ENCODE measurements around the gene RANGAP1. TPM values are rescaled to one million over a fixed set of nuclear protein-coding genes. Genes with fewer than 3 reads are reported as not detected.
A peak's percentile ranks its signal among the peaks of the same experiment; 100 is the strongest.

Gene RANGAP1
- total and polyA plus RNA-seq, 2 of the 13 experiments (the other 11 are each of a cell fraction or from before 2014, with no cell fraction given), result 51.8 to 83.9 TPM

DNA sequence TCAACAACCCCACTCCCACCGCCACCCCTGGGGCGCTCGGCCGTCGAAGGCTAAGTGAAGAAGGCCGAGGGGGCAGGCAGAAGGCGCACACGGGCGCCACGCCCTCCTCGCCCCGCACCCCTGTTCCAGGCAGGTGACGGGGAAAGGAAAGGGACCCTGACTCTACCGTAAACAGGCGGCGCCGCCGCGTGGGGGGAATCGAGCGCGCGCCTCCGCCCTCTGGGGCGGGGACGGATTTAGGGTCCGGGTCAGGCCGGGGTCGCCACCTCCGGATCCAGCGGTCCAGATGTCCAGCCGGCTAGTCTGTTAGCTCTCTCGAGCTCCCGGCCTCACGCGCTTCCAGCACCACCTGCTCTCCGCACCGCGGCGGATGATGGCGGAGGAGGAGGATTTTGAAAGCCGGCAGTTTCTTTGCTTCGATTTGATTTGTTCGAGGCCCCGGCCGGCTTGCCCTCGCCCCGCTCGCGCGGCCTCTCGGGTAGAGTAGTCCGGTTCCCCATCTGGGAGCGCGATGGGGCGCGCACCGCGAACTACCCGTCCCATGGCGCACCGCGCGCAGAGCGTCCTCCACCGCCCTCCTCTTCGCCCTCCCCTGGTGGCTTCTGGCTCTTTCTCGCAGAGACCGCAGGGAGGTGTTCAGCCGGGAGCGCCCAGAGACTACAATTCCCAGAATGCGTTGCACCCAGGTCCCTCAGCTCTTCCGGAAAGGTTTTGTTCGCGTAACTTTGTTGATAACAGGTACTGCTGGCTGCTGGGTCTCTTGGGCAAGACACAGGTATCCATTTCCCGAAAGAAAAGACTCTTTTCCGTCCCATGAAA lies at the start of gene RANGAP1 (continued):
- no peak for TF ChIP-seq TAF15 (IDR thresholded peaks at IDR 0.05; ENCODE audit: low read depth, low read length, poor library complexity, severe bottlenecking)
- TF ChIP-seq, protein P1, sequence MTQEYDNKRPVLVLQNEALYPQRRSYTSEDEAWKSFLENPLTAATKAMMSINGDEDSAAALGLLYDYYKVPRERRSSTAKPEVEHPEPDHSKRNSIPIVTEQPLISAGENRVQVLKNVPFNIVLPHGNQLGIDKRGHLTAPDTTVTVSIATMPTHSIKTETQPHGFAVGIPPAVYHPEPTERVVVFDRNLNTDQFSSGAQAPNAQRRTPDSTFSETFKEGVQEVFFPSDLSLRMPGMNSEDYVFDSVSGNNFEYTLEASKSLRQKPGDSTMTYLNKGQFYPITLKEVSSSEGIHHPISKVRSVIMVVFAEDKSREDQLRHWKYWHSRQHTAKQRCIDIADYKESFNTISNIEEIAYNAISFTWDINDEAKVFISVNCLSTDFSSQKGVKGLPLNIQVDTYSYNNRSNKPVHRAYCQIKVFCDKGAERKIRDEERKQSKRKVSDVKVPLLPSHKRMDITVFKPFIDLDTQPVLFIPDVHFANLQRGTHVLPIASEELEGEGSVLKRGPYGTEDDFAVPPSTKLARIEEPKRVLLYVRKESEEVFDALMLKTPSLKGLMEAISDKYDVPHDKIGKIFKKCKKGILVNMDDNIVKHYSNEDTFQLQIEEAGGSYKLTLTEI (CRISPR knock-in tag; conservative IDR thresholded peaks at IDR 0.05), result no peak
- no peak for TF ChIP-seq ZNF569 (CRISPR knock-in tag; IDR thresholded peaks at IDR 0.05; ENCODE audit: borderline replicate concordance)
- no peak; the same call in 1 of the 2 replicates for TF ChIP-seq KAT7 (CRISPR knock-in tag; IDR thresholded peaks at IDR 0.05; ENCODE audit: borderline replicate concordance)
- TF ChIP-seq ZNF12 (CRISPR knock-in tag; IDR thresholded peaks at IDR 0.05), result no peak
- TF ChIP-seq TCF7L2 (IDR thresholded peaks at IDR 0.05; ENCODE audit: low read depth, low read length), result no peak
- no peak for TF ChIP-seq ARID2 (CRISPR knock-in tag; IDR thresholded peaks at IDR 0.05; ENCODE audit: borderline replicate concordance)
- TF ChIP-seq, protein P2, sequence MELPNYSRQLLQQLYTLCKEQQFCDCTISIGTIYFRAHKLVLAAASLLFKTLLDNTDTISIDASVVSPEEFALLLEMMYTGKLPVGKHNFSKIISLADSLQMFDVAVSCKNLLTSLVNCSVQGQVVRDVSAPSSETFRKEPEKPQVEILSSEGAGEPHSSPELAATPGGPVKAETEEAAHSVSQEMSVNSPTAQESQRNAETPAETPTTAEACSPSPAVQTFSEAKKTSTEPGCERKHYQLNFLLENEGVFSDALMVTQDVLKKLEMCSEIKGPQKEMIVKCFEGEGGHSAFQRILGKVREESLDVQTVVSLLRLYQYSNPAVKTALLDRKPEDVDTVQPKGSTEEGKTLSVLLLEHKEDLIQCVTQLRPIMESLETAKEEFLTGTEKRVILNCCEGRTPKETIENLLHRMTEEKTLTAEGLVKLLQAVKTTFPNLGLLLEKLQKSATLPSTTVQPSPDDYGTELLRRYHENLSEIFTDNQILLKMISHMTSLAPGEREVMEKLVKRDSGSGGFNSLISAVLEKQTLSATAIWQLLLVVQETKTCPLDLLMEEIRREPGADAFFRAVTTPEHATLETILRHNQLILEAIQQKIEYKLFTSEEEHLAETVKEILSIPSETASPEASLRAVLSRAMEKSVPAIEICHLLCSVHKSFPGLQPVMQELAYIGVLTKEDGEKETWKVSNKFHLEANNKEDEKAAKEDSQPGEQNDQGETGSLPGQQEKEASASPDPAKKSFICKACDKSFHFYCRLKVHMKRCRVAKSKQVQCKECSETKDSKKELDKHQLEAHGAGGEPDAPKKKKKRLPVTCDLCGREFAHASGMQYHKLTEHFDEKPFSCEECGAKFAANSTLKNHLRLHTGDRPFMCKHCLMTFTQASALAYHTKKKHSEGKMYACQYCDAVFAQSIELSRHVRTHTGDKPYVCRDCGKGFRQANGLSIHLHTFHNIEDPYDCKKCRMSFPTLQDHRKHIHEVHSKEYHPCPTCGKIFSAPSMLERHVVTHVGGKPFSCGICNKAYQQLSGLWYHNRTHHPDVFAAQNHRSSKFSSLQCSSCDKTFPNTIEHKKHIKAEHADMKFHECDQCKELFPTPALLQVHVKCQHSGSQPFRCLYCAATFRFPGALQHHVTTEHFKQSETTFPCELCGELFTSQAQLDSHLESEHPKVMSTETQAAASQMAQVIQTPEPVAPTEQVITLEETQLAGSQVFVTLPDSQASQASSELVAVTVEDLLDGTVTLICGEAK (IDR thresholded peaks at IDR 0.05), result peak; percentile 96
- TF ChIP-seq, protein P2 (CRISPR knock-in tag; IDR thresholded peaks at IDR 0.05), result peak; percentile 100
- TF ChIP-seq KLF9 (CRISPR knock-in tag; IDR thresholded peaks at IDR 0.05; ENCODE audit: low read depth), result no peak
- TF ChIP-seq ZFP82 (CRISPR knock-in tag; IDR thresholded peaks at IDR 0.05; ENCODE audit: borderline replicate concordance), result no peak
- TF ChIP-seq, protein P3, sequence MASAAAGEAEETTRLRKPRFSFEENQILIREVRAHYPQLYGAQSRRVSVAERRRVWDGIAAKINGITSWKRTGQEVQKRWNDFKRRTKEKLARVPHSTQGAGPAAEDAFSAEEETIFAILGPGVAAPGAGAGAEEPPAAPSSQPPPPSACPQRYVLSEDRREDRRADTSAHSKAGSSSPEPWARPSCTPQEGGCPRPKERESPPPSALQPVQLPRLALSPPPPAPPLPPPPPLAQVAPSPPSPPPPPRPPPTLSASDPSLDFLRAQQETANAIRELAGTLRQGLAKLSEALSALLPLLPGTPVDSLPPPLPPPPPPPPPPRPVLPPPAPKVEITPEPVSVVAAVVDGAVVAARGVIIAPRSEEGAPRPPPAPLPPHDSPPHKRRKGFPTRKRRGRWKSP (CRISPR knock-in tag; IDR thresholded peaks at IDR 0.05), result 0 out of 2 replicates have a peak, but pooled peaks have one; percentile 46
- TF ChIP-seq, protein P4, sequence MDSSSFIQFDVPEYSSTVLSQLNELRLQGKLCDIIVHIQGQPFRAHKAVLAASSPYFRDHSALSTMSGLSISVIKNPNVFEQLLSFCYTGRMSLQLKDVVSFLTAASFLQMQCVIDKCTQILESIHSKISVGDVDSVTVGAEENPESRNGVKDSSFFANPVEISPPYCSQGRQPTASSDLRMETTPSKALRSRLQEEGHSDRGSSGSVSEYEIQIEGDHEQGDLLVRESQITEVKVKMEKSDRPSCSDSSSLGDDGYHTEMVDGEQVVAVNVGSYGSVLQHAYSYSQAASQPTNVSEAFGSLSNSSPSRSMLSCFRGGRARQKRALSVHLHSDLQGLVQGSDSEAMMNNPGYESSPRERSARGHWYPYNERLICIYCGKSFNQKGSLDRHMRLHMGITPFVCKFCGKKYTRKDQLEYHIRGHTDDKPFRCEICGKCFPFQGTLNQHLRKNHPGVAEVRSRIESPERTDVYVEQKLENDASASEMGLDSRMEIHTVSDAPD (CRISPR knock-in tag; IDR thresholded peaks at IDR 0.05), result no peak
- no peak for TF ChIP-seq ATRX (CRISPR knock-in tag; IDR thresholded peaks at IDR 0.05; ENCODE audit: borderline replicate concordance)
